GM12878 (cell line): ENCODE results near the gene ATP13A5. TPM values are rescaled to one million over a fixed set of nuclear protein-coding genes. Genes with fewer than 3 reads are reported as not detected.

ENCODE experiments used
- ATAC-seq: fragments of 200-7000 bp; cut with Tn5 transposase; 3 replicates; pipeline ENCODE4 v1.9.1; 2020; ENCODE audit warnings: mild to moderate bottlenecking, moderate library complexity
- BruUV-seq: library from RNA; stranded (reverse); fragments of 400-500 nt; replicated peaks from 2 replicates; lab custom pipeline; 2021; lab: Mats Ljungman, UMichigan
- CTCF ChIA-PET: fragments of 300-600 bp; sonication (Branson Sonifier 250); formaldehyde crosslinking; extraction: SDS; loops from one replicate; lab custom pipeline; 2021; ENCODE audit warnings: inconsistent platforms; lab: Yijun Ruan, JAX
- POLR2A ChIA-PET: fragments of 350-600 bp; formaldehyde crosslinking; extraction: SDS; loops from one replicate; lab custom pipeline; 2021; ENCODE audit warnings: inconsistent platforms; lab: Charles Lee
- RAD21 ChIA-PET: fragments of 300-600 bp; sonication (Branson Sonifier 250); formaldehyde crosslinking; loops from one replicate; lab custom pipeline; 2023; ENCODE audit warnings: antibody characterized with exemption; ENCODE audit not compliant: unreplicated experiment; lab: Charles Lee
- SMC1A ChIA-PET: fragments of 300-600 bp; sonication (Branson Sonifier 250); formaldehyde crosslinking; loops from one replicate; lab custom pipeline; 2023; ENCODE audit not compliant: unreplicated experiment, uncharacterized antibody; lab: Charles Lee
- DNase-seq: peaks from one replicate; pipeline ENCODE4 v3.0.0-alpha.2; 2011; ENCODE audit warnings: low read depth, low spot score
- FAIRE-seq: peaks from 3 replicates; lab custom pipeline; 2011; peaks lifted over from hg19 to GRCh38; lab: Jason Lieb, UNC
- H2AFZ ChIP-seq: 2 replicates; pipeline ENCODE4 v1.6.0; 2011; ENCODE audit warnings: low read depth, low read length, control low read depth; ENCODE audit not compliant: control insufficient read depth
- H3K27ac ChIP-seq: 2 replicates; pipeline ENCODE4 v1.5.1; 2011; ENCODE audit warnings: control low read depth; ENCODE audit not compliant: control insufficient read depth, insufficient read depth
- H3K27me3 ChIP-seq, 2 experiments: replicated peaks in 1 of 2; 2 replicates each; pipeline versions ENCODE4 v1.6.0 to v1.6.1; 2011; ENCODE audit warnings: low read length in 1 of 2; ENCODE audit not compliant: control insufficient read depth in 2 of 2, insufficient read depth in 2 of 2
- H3K36me3 ChIP-seq, 2 experiments: 2 replicates each; pipeline ENCODE4 v1.5.1; 2011; ENCODE audit warnings: low read length in 1 of 2; ENCODE audit not compliant: control insufficient read depth in 2 of 2, insufficient read depth in 2 of 2
- H3K4me1 ChIP-seq: 2 replicates; pipeline ENCODE4 v1.6.1; 2011; ENCODE audit warnings: mild to moderate bottlenecking, low read length, moderate library complexity, mixed read lengths; ENCODE audit not compliant: control insufficient read depth, insufficient read depth
- H3K4me2 ChIP-seq: 2 replicates; pipeline ENCODE4 v1.6.0; 2011; ENCODE audit warnings: control low read depth; ENCODE audit not compliant: control insufficient read depth, insufficient read depth
- H3K4me3 ChIP-seq: fragments of 200-600 bp; sonication (generic); 2 replicates; pipeline ENCODE4 v1.5.1; 2016
- H3K79me2 ChIP-seq: 2 replicates; pipeline ENCODE4 v1.6.0; 2011; ENCODE audit warnings: low read length; ENCODE audit not compliant: control insufficient read depth, insufficient read depth
- H3K9ac ChIP-seq: 2 replicates; pipeline ENCODE4 v1.8.0; 2011; ENCODE audit warnings: low read length, control low read depth, mixed read lengths; ENCODE audit not compliant: control insufficient read depth, insufficient read depth
- H3K9me3 ChIP-seq: replicated peaks from 3 replicates; pipeline ENCODE4 v1.5.1; 2011; ENCODE audit warnings: mild to moderate bottlenecking, low read length; ENCODE audit not compliant: control insufficient read depth, insufficient read depth
- H4K20me1 ChIP-seq: 2 replicates; pipeline ENCODE4 v1.6.0; 2011; ENCODE audit not compliant: control insufficient read depth, insufficient read depth
- MYB ChIP-seq: fragments of 150-350 bp; IDR thresholded peaks from 2 replicates; pipeline ENCODE4 v1.6.1; 2014; ENCODE audit warnings: mild to moderate bottlenecking, low read depth, low read length, borderline replicate concordance
- NFXL1 ChIP-seq: fragments of 450-650 bp; IDR thresholded peaks from 2 replicates; pipeline ENCODE4 v1.6.1; 2017; ENCODE audit warnings: antibody characterized with exemption, mild to moderate bottlenecking, borderline replicate concordance
- SIX5 ChIP-seq: IDR thresholded peaks from 2 replicates; pipeline ENCODE4 v1.6.1; 2011; ENCODE audit warnings: mild to moderate bottlenecking, low read depth, low read length, moderate library complexity; ENCODE audit not compliant: severe bottlenecking
- SMC3 ChIP-seq: IDR thresholded peaks from 2 replicates; pipeline ENCODE4 v1.6.1; 2011; ENCODE audit warnings: low read length, improper control_type of control experiment, borderline replicate concordance
- SPI1 ChIP-seq: IDR thresholded peaks from 2 replicates; pipeline ENCODE4 v1.6.1; 2011; ENCODE audit warnings: low read depth, mild to moderate bottlenecking, low read length, moderate library complexity, borderline replicate concordance; ENCODE audit not compliant: insufficient read depth
- TBL1XR1 ChIP-seq: IDR thresholded peaks from 2 replicates; pipeline ENCODE4 v1.6.1; 2012; ENCODE audit warnings: low read depth, low read length, improper control_type of control experiment
- ZBTB4 ChIP-seq: fragments of 450-650 bp; formaldehyde crosslinking; IDR thresholded peaks from 2 replicates; pipeline ENCODE4 v1.4.0; 2022; ENCODE audit warnings: mild to moderate bottlenecking, moderate library complexity
- ZNF24 ChIP-seq: fragments of 450-650 bp; IDR thresholded peaks from 2 replicates; pipeline ENCODE4 v1.6.1; 2017; ENCODE audit warnings: antibody characterized with exemption, mild to moderate bottlenecking
- ZNF384 ChIP-seq: IDR thresholded peaks from 2 replicates; pipeline ENCODE4 v1.6.1; 2012; ENCODE audit warnings: low read depth, mild to moderate bottlenecking, low read length, improper control_type of control experiment, borderline replicate concordance
- WGBS: methylation state at CpG from one replicate; pipeline ENCODE4 v1.1.6; 2016; ENCODE audit warnings: low lambda C conversion rate; ENCODE audit not compliant: insufficient replicate concordance, insufficient coverage; ENCODE audit errors: missing lambda C conversion rate; 5-methylcytosine and 5-hydroxymethylcytosine counted together
- in situ Hi-C: fragments of 300-500 bp; cut with MboI; formaldehyde crosslinking; loops from 9 replicates; pipeline ENCODE4 v1.14.3; 2018; ENCODE audit warnings: mixed read lengths
- intact Hi-C: fragments of 100-400 bp; cut with micrococcal nuclease; formaldehyde crosslinking; loops from one replicate; pipeline ENCODE4 v1.14.2; 2022; ENCODE audit not compliant: unreplicated experiment
- polyA plus RNA-seq, 11 experiments: library from polyadenylated mRNA; depleted of rRNA in 4 of 11; unstranded in 6 of 11; stranded (reverse) in 5 of 11; fragments of >200 nt; fragmentation: Nextera tagmentation in 4 of 11; fragmentation: Illumina TruSeq in 1 of 11; extraction: Ambion mirVana in 4 of 11; extraction: Trizol in 1 of 11; gene quantifications; 1 replicate in 1 of 11; 2 replicates in 10 of 11; pipeline versions ENCODE4 v1.2.1 to v1.2.3, GENCODE V29; 2011 to 2016; ENCODE audit warnings: inconsistent platforms in 2 of 11, missing spikeins in 2 of 11, low read depth in 1 of 11
- total RNA-seq, 4 experiments: library from RNA; depleted of rRNA in 3 of 4; stranded (reverse); fragments of >200 nt in 3 of 4; fragmentation: Illumina TruSeq in 1 of 4; extraction: Trizol in 1 of 4; gene quantifications; 2 replicates each; pipeline versions ENCODE4 v1.2.1 to v1.2.3, GENCODE V29; 2013 to 2021
- TF ChIP-seq, protein P1 (sequence below): IDR thresholded peaks from 2 replicates; pipeline ENCODE4 v1.6.1; 2012; ENCODE audit warnings: low read length, inconsistent platforms

Gene ATP13A5
- total and polyA plus RNA-seq, 10 of the 15 experiments (the other 5 are each of a cell fraction or from before 2014, with no cell fraction given), result not detected

DNA sequence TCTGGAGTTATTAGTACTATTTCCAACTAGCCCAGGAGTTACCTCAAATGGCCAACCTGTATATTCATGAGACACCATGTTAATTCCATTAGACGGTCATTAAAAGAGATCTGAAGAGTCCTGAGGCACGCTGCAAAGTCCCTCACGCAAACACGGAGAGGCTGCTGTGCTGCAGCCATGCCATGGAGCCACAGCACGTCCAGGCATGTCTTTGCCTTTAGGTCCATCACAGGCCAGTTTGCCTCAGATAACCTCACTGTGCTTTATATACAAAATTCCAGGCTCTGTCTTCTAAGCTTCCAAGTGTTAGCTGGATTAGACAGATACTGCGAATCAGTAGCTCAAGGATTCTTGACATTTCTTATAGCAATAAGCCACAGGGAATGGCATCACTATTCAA, 147.4 kb downstream of the ATP13A5 start:
- ChIA-PET POLR2A (no interaction called here), RAD21 (no interaction called here), CTCF (interaction anchor here (0.6 kb wide), 1 partner anchor 80 kb away, joined by 3 read pairs; no protein-coding TSS in a partner anchor), SMC1A (no interaction called here)
- WGBS, result 27% methylated on average over 6 of the region's 6 CpGs
- H3K36me3 ChIP-seq, result no peaks in the 10 kb centered on the region
- no peak overlapping the region for H2AFZ ChIP-seq
- no peaks in the 10 kb centered on the region for H3K4me1 ChIP-seq
- H3K4me2 ChIP-seq, result no peak overlapping the region
- in situ Hi-C loops, result no loop called here
- peaks cover 0 to 3% of the 10 kb centered on the region in 2 experiments; a peak in 1 of 4 replicates for H3K27me3 ChIP-seq
- no peak overlapping the region for H3K9ac ChIP-seq
- BruUV-seq, result no TSS peak
- H3K27ac ChIP-seq, result no peak overlapping the region
- DNase-seq (no peak), FAIRE-seq (no peak), ATAC-seq (no peak)
- no peaks in the 10 kb centered on the region for H3K79me2 ChIP-seq
- intact Hi-C loops, result no loop called here
- no peak overlapping the region for H3K4me3 ChIP-seq
- H4K20me1 ChIP-seq, result no peaks in the 10 kb centered on the region
- H3K9me3 ChIP-seq, result no peaks in the 10 kb centered on the region
- TF ChIP-seq SMC3 (no peak), SIX5 (no peak), TBL1XR1 (no peak), ZNF384 (no peak), NFXL1 (no peak), ZBTB4 (CRISPR knock-in tag) (no peak), SPI1 (no peak), MYB (no peak), ZNF24 (no peak)
- TF ChIP-seq, protein P1, sequence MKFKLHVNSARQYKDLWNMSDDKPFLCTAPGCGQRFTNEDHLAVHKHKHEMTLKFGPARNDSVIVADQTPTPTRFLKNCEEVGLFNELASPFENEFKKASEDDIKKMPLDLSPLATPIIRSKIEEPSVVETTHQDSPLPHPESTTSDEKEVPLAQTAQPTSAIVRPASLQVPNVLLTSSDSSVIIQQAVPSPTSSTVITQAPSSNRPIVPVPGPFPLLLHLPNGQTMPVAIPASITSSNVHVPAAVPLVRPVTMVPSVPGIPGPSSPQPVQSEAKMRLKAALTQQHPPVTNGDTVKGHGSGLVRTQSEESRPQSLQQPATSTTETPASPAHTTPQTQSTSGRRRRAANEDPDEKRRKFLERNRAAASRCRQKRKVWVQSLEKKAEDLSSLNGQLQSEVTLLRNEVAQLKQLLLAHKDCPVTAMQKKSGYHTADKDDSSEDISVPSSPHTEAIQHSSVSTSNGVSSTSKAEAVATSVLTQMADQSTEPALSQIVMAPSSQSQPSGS, result no peak
